ENCODE data around the gene RAB39A. TPM values are rescaled to one million over a fixed set of nuclear protein-coding genes. Genes with fewer than 3 reads are reported as not detected.
A peak's percentile ranks its signal among the peaks of the same experiment; 100 is the strongest.

Gene RAB39A
- polyA plus RNA-seq, 4 donors = 0.48 to 1.1 (median 0.54) TPM

GRCh38 chr11:107957109-107957588, 28.9 kb downstream of the RAB39A start:
- DNase-seq (ENCODE audit: low read depth in 4 of 4, low spot score in 2 of 4) = no peak

- no peak for DNase-seq (ENCODE audit: low read depth in 4 of 4, low spot score in 2 of 4)
Observed at GRCh38 chr11:107961480-107961879, 33.2 kb downstream of the RAB39A start.

- DNase-seq (ENCODE audit: low read depth in 4 of 4, low spot score in 2 of 4) = no peak
Observed at GRCh38 chr11:107962181-107962580, 33.9 kb downstream of the RAB39A start.

- no peak for DNase-seq (ENCODE audit: low read depth in 4 of 4, low spot score in 2 of 4)
Observed at GRCh38 chr11:107963091-107963490, 34.8 kb downstream of the RAB39A start.

GRCh38 chr11:107969219-107969618, 41.0 kb downstream of the RAB39A start:
- DNase-seq (ENCODE audit: low read depth in 4 of 4, low spot score in 2 of 4) = no peak

GRCh38 chr11:107970049-107970448, 41.8 kb downstream of the RAB39A start:
- no peak for DNase-seq (ENCODE audit: low read depth in 4 of 4, low spot score in 2 of 4)

- no peak for DNase-seq (ENCODE audit: low read depth in 4 of 4, low spot score in 2 of 4)
Observed at GRCh38 chr11:107973641-107974040, 45.4 kb downstream of the RAB39A start.

- no peak for DNase-seq (ENCODE audit: low read depth in 4 of 4, low spot score in 2 of 4)
Observed at GRCh38 chr11:107988397-107989158, 60.3 kb downstream of the RAB39A start.

- DNase-seq (ENCODE audit: low read depth in 4 of 4, low spot score in 2 of 4) = no peak
Observed at GRCh38 chr11:107991868-107992414, 63.7 kb downstream of the RAB39A start.

- DNase-seq (ENCODE audit: low read depth in 4 of 4, low spot score in 2 of 4) = no peak
Observed at GRCh38 chr11:107996006-107996776, 67.9 kb downstream of the RAB39A start.

- DNase-seq (ENCODE audit: low read depth in 4 of 4, low spot score in 2 of 4) = no peak
Observed at GRCh38 chr11:107998761-107999160, 70.5 kb downstream of the RAB39A start.

- DNase-seq (ENCODE audit: low read depth in 4 of 4, low spot score in 2 of 4) = peak in 2 of 4 donors; percentile 13 to 27
Observed at GRCh38 chr11:107999759-108000455, 71.7 kb downstream of the RAB39A start.

- no peak for DNase-seq (ENCODE audit: low read depth in 4 of 4, low spot score in 2 of 4)
Observed at GRCh38 chr11:108002476-108002875, 74.2 kb downstream of the RAB39A start.

- no peak for DNase-seq (ENCODE audit: low read depth in 4 of 4, low spot score in 2 of 4)
Observed at GRCh38 chr11:108003623-108004022, 75.4 kb downstream of the RAB39A start.

GRCh38 chr11:108007819-108008218, 79.6 kb downstream of the RAB39A start:
- no peak for DNase-seq (ENCODE audit: low read depth in 4 of 4, low spot score in 2 of 4)

- peak; percentile 85 to 95 (median 90) for DNase-seq (ENCODE audit: low read depth in 4 of 4, low spot score in 2 of 4)
Observed at GRCh38 chr11:108008656-108009496, 80.6 kb downstream of the RAB39A start, which contains the start of gene CUL5. TSS of gene CUL5 (plus strand) at chr11:108008898. CDS start at chr11:108009349, 451 bp downstream.

GRCh38 chr11:108009497-108010370, 81.5 kb downstream of the RAB39A start:
- DNase-seq (ENCODE audit: low read depth in 4 of 4, low spot score in 2 of 4) = peak in 2 of 4 donors; percentile 0 to 37

GRCh38 chr11:108012139-108012725, 84.0 kb downstream of the RAB39A start:
- DNase-seq (ENCODE audit: low read depth in 4 of 4, low spot score in 2 of 4) = no peak

Data from left renal cortex interstitium (tissue), 4 donors.